Panc1 (cell line): Measurements from ENCODE around the gene OR6V1. TPM values are rescaled to one million over a fixed set of nuclear protein-coding genes. Genes with fewer than 3 reads are reported as not detected.

ENCODE experiments used
- ATAC-seq: fragments of 200-7000 bp; cut with Tn5 transposase; 2 replicates; pipeline ENCODE4 v1.9.1; 2020; ENCODE audit warnings: mild to moderate bottlenecking, moderate library complexity
- BruUV-seq: library from RNA; stranded (reverse); fragments of 400-500 nt; replicated peaks from 2 replicates; lab custom pipeline; 2021; lab: Mats Ljungman, UMichigan
- CTCF ChIA-PET: fragments of 300-600 bp; sonication (Branson Sonifier 250); formaldehyde crosslinking; loops from one replicate; lab custom pipeline; 2022; ENCODE audit warnings: antibody characterized with exemption; lab: Charles Lee
- POLR2A ChIA-PET: fragments of 300-600 bp; sonication (Branson Sonifier 250); formaldehyde crosslinking; loops from one replicate; lab custom pipeline; 2022; ENCODE audit warnings: antibody characterized with exemption; lab: Charles Lee
- DNase-seq: peaks from one replicate; pipeline ENCODE4 v3.0.0-alpha.2; 2010; ENCODE audit warnings: low read depth, low spot score
- H3K27ac ChIP-seq: 2 replicates; pipeline ENCODE4 v1.5.1; 2011; ENCODE audit warnings: mild to moderate bottlenecking, low read length, inconsistent platforms
- H3K27me3 ChIP-seq: fragments of 200-500 bp; sonication (Bioruptor generic); 2 replicates; pipeline ENCODE4 v1.6.0; 2014; ENCODE audit warnings: low read length, inconsistent platforms; ENCODE audit not compliant: control insufficient read depth, insufficient read depth
- H3K36me3 ChIP-seq: fragments of 200-500 bp; sonication (Bioruptor generic); 2 replicates; pipeline ENCODE4 v1.5.1; 2014; ENCODE audit warnings: inconsistent platforms, mild to moderate bottlenecking, low read length, moderate library complexity; ENCODE audit not compliant: control insufficient read depth, insufficient read depth
- H3K4me1 ChIP-seq: 2 replicates; pipeline ENCODE4 v1.5.1; 2011; ENCODE audit warnings: inconsistent platforms, mild to moderate bottlenecking, low read length, moderate library complexity; ENCODE audit not compliant: control insufficient read depth, insufficient read depth
- H3K4me3 ChIP-seq, 2 experiments: 2 replicates each; pipeline ENCODE4 v1.5.1; 2011 to 2012; ENCODE audit warnings: low read depth in 2 of 2, low read length in 2 of 2, mild to moderate bottlenecking in 2 of 2, inconsistent platforms in 1 of 2, moderate library complexity in 1 of 2
- H3K9me3 ChIP-seq: fragments of 200-500 bp; sonication (Bioruptor generic); 2 replicates; pipeline ENCODE4 v1.5.1; 2014; ENCODE audit warnings: low read depth, mild to moderate bottlenecking, inconsistent platforms, low read length, moderate library complexity; ENCODE audit not compliant: control insufficient read depth, insufficient read depth
- CTCF ChIP-seq: fragments of 450-650 bp; IDR thresholded peaks from 2 replicates; pipeline ENCODE4 v1.5.1; 2017; ENCODE audit warnings: mild to moderate bottlenecking
- POLR2AphosphoS5 ChIP-seq: IDR thresholded peaks from 2 replicates; pipeline ENCODE4 v1.6.1; 2012; ENCODE audit warnings: mild to moderate bottlenecking, low read depth, low read length, moderate library complexity
- SIN3A ChIP-seq: IDR thresholded peaks from 2 replicates; pipeline ENCODE4 v1.6.1; 2012; ENCODE audit warnings: low read depth, mild to moderate bottlenecking, low read length, moderate library complexity, borderline replicate concordance; ENCODE audit not compliant: insufficient read depth
- TCF7L2 ChIP-seq: IDR thresholded peaks from 2 replicates; pipeline ENCODE4 v1.6.1; 2011; ENCODE audit warnings: mild to moderate bottlenecking, low read depth, low read length, inconsistent platforms
- in situ Hi-C: cut with HindIII; loops from 2 replicates; pipeline ENCODE4 v1.10.0; 2016; ENCODE audit warnings: low sequenced_read_pairs, low pct_unique_long_range_greater_than_20kb
- intact Hi-C: fragments of 100-400 bp; cut with micrococcal nuclease; formaldehyde crosslinking; loops from one replicate; pipeline ENCODE4 v1.10.0; 2022; ENCODE audit not compliant: unreplicated experiment
- total RNA-seq: library from RNA; stranded (reverse); gene quantifications from one replicate; pipeline ENCODE4 v1.2.1, GENCODE V29; 2021; ENCODE audit not compliant: unreplicated experiment

The OR6V1 gene
- total RNA-seq, 1 experiment from 2014 or later: not detected

DNA sequence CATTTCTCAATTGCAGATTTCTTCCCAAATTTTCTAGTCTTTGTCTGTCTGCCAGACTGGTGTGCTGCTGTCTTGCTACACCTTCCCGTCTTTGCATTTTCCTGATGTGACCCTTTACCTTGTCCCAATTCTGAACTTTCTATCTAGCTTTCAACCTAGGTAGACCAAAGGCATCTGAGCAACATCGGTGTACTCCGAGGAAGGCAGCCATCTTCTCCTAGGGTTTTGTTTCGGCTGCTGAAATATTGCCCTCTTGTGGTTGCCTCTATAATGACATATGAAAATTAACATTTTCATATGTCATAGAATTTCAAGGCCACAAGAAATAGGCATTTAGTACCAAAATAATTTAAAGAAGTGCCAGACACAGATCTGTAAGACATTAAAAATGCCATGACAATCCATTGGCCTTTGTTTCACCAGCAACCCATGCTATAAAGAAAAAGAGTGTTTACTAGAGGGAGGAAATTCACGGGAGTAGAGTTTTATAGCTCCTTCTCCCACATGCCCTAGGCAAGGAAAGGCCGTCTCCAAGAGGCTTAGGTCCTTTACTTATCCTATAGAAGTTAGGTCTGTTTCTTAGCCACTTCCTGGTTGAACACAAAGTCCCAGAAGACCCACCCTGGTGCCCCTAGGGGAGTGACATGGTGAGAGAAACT lies 48.6 kb upstream of the OR6V1 start:
- intact Hi-C loops (loop anchor here (1.0 to 10.0 kb wide), 4 partner anchors 123 to 401 kb away; no protein-coding TSS in a partner anchor), in situ Hi-C loops (loop anchor here (25.0 kb wide), 1 partner anchor 209 kb away; the partner anchor contains the start of gene TAS2R40)
- Histone ChIP-seq H3K4me3 (peak overlapping the region; percentile 17 to 42; a peak in 3 of 4 replicates), H3K27me3 (peaks cover 12% of the 10 kb centered on the region), H3K9me3 (no peaks in the 10 kb centered on the region), H3K4me1 (no peaks in the 10 kb centered on the region), H3K27ac (no peak overlapping the region), H3K36me3 (no peaks in the 10 kb centered on the region)
- TF ChIP-seq TCF7L2 (no peak), CTCF (peak; percentile 82), POLR2AphosphoS5 (no peak)
- ChIA-PET CTCF (interaction anchor here (1.9 kb wide), 1 partner anchor 211 kb away, joined by 9 read pairs; no protein-coding TSS in a partner anchor), POLR2A (no interaction called here)
- ATAC-seq (peak; percentile 77), DNase-seq (peak; percentile 24)
- no TSS peak for BruUV-seq

- intact Hi-C loops: loop anchor here (10.0 kb wide), 1 partner anchor 371 kb away; no protein-coding TSS in a partner anchor
- no peaks in the 10 kb centered on the region for H3K9me3 ChIP-seq
- ATAC-seq: no peak
Observed at GRCh38 chr7:143005632-143006260, 46.4 kb upstream of the OR6V1 start.

More at GRCh38 chr7:143005632-143006260, 46.4 kb upstream of the OR6V1 start:
- Histone ChIP-seq H3K4me3 (no peak overlapping the region), H3K36me3 (no peaks in the 10 kb centered on the region), H3K27ac (no peak overlapping the region), H3K27me3 (peaks cover 12% of the 10 kb centered on the region), H3K4me1 (no peaks in the 10 kb centered on the region)
- no peak for DNase-seq
- BruUV-seq: no TSS peak
- ChIA-PET CTCF (interaction anchor here (5.7 kb wide), 1 partner anchor 209 kb away, joined by 66 read pairs; no protein-coding TSS in a partner anchor), POLR2A (interaction anchor here (0.6 kb wide), 1 partner anchor 1945 kb away, joined by 3 read pairs; no protein-coding TSS in a partner anchor)
- in situ Hi-C loops: loop anchor here (25.0 kb wide), 1 partner anchor 207 kb away; the partner anchor contains the start of gene TAS2R40
- no peak for TF ChIP-seq TCF7L2
- no peak for TF ChIP-seq CTCF
- no peak for TF ChIP-seq SIN3A
